ENCODE data around the gene ENPEP. TPM values are rescaled to one million over a fixed set of nuclear protein-coding genes. Genes with fewer than 3 reads are reported as not detected.

ENPEP gene
- polyA plus RNA-seq, 1 donor (not counting 4 experiments of a cell fraction or from before 2014, with no cell fraction given): not detected

GRCh38 chr4:110526589-110526988 lies 50.6 kb downstream of the ENPEP start:
- H3K27me3 ChIP-seq (ENCODE audit: control insufficient read depth, extremely low read depth, insufficient read depth, low read length): no peaks in the 10 kb centered on the region
- no peaks in the 10 kb centered on the region for H4K20me1 ChIP-seq (ENCODE audit: control insufficient read depth, extremely low read depth, insufficient read depth, low read length)
- no peak overlapping the region for H3K4me2 ChIP-seq (ENCODE audit: control insufficient read depth, extremely low read depth, insufficient read depth, low read depth, low read length)
- no peak for DNase-seq (ENCODE audit: low read depth, low spot score)
- H3K27ac ChIP-seq (ENCODE audit: control insufficient read depth, insufficient read depth, low read length): no peak overlapping the region
- no peak overlapping the region for H2AFZ ChIP-seq (ENCODE audit: control insufficient read depth, low read length)
- dilution Hi-C loops (cut with MboI; ENCODE audit: extremely low pct_ligation_motif_present, low sequenced_read_pairs): no loop called here
- TF ChIP-seq EZH2 (IDR thresholded peaks at IDR 0.05; ENCODE audit: low read length): no peak
- TF ChIP-seq, protein P1, sequence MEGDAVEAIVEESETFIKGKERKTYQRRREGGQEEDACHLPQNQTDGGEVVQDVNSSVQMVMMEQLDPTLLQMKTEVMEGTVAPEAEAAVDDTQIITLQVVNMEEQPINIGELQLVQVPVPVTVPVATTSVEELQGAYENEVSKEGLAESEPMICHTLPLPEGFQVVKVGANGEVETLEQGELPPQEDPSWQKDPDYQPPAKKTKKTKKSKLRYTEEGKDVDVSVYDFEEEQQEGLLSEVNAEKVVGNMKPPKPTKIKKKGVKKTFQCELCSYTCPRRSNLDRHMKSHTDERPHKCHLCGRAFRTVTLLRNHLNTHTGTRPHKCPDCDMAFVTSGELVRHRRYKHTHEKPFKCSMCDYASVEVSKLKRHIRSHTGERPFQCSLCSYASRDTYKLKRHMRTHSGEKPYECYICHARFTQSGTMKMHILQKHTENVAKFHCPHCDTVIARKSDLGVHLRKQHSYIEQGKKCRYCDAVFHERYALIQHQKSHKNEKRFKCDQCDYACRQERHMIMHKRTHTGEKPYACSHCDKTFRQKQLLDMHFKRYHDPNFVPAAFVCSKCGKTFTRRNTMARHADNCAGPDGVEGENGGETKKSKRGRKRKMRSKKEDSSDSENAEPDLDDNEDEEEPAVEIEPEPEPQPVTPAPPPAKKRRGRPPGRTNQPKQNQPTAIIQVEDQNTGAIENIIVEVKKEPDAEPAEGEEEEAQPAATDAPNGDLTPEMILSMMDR (optimal IDR thresholded peaks at IDR 0.05 in 1 of 3, IDR thresholded peaks at IDR 0.05 in 1 of 3, conservative IDR thresholded peaks at IDR 0.05 in 1 of 3; ENCODE audit: extremely low read depth in 1 of 3, insufficient read depth in 2 of 3, low read length in 3 of 3): no peak
- no peak for FAIRE-seq
- no peak overlapping the region for H3K9ac ChIP-seq (ENCODE audit: control insufficient read depth, extremely low read depth, insufficient read depth, low read length)
- no peaks in the 10 kb centered on the region for H3K9me3 ChIP-seq (ENCODE audit: control insufficient read depth, low read depth, low read length)
- H3K79me2 ChIP-seq (ENCODE audit: control insufficient read depth, insufficient read depth, low read length): no peaks in the 10 kb centered on the region
- no peaks in the 10 kb centered on the region for H3K9me1 ChIP-seq (ENCODE audit: control insufficient read depth, extremely low read depth, insufficient read depth, low read length)
- H3K36me3 ChIP-seq (ENCODE audit: control insufficient read depth in 2 of 2, extremely low read depth in 1 of 2, insufficient read depth in 2 of 2, low read length in 2 of 2): no peaks in the 10 kb centered on the region
- H3K4me3 ChIP-seq (ENCODE audit: control insufficient read depth in 2 of 3, extremely low read depth in 1 of 3, insufficient read depth in 2 of 3, low read depth in 1 of 3, low read length in 3 of 3): no peak overlapping the region
- H3K4me1 ChIP-seq (ENCODE audit: control insufficient read depth, extremely low read depth, insufficient read depth, low read length): no peaks in the 10 kb centered on the region

- Histone ChIP-seq H3K27me3 (ENCODE audit: control insufficient read depth, extremely low read depth, insufficient read depth, low read length) (no peaks in the 10 kb centered on the region), H3K79me2 (ENCODE audit: control insufficient read depth, insufficient read depth, low read length) (no peaks in the 10 kb centered on the region), H3K27ac (ENCODE audit: control insufficient read depth, insufficient read depth, low read length) (no peak overlapping the region), H3K36me3 (ENCODE audit: control insufficient read depth in 2 of 2, extremely low read depth in 1 of 2, insufficient read depth in 2 of 2, low read length in 2 of 2) (no peaks in the 10 kb centered on the region), H3K9me1 (ENCODE audit: control insufficient read depth, extremely low read depth, insufficient read depth, low read length) (no peaks in the 10 kb centered on the region), H3K4me1 (ENCODE audit: control insufficient read depth, extremely low read depth, insufficient read depth, low read length) (no peaks in the 10 kb centered on the region), H3K4me2 (ENCODE audit: control insufficient read depth, extremely low read depth, insufficient read depth, low read depth, low read length) (no peak overlapping the region), H3K9me3 (ENCODE audit: control insufficient read depth, low read depth, low read length) (no peaks in the 10 kb centered on the region), H3K9ac (ENCODE audit: control insufficient read depth, extremely low read depth, insufficient read depth, low read length) (no peak overlapping the region), H4K20me1 (ENCODE audit: control insufficient read depth, extremely low read depth, insufficient read depth, low read length) (no peaks in the 10 kb centered on the region), H3K4me3 (ENCODE audit: control insufficient read depth in 2 of 3, extremely low read depth in 1 of 3, insufficient read depth in 2 of 3, low read depth in 1 of 3, low read length in 3 of 3) (no peak overlapping the region), H2AFZ (ENCODE audit: control insufficient read depth, low read length) (no peak overlapping the region)
- dilution Hi-C loops (cut with MboI; ENCODE audit: extremely low pct_ligation_motif_present, low sequenced_read_pairs): no loop called here
- TF ChIP-seq, protein P1 (optimal IDR thresholded peaks at IDR 0.05 in 1 of 3, IDR thresholded peaks at IDR 0.05 in 1 of 3, conservative IDR thresholded peaks at IDR 0.05 in 1 of 3; ENCODE audit: extremely low read depth in 1 of 3, insufficient read depth in 2 of 3, low read length in 3 of 3): no peak
- no peak for TF ChIP-seq EZH2 (IDR thresholded peaks at IDR 0.05; ENCODE audit: low read length)
- no peak for FAIRE-seq
- no peak for DNase-seq (ENCODE audit: low read depth, low spot score)
Measured at GRCh38 chr4:110527156-110527555, 51.2 kb downstream of the ENPEP start.
